HepG2 (cell line): Measurements from ENCODE around the gene STK39. TPM values are rescaled to one million over a fixed set of nuclear protein-coding genes. Genes with fewer than 3 reads are reported as not detected.

Source experiments
- ATF1 ChIP-seq: IDR thresholded peaks from 2 replicates; pipeline ENCODE4 v1.6.1; 2016; ENCODE audit warnings: mild to moderate bottlenecking, control low read depth
- ATM ChIP-seq: fragments of 450-650 bp; IDR thresholded peaks from 2 replicates; pipeline ENCODE4 v1.7.1; 2017; ENCODE audit warnings: mild to moderate bottlenecking, borderline replicate concordance
- BATF2 ChIP-seq: sonication (generic); formaldehyde crosslinking; IDR thresholded peaks from 2 replicates; pipeline ENCODE4 v1.8.0; 2022; ENCODE audit warnings: mild to moderate bottlenecking, missing genetic modification reagents, moderate library complexity
- ETS1 ChIP-seq: sonication (generic); formaldehyde crosslinking; IDR thresholded peaks from 2 replicates; pipeline ENCODE4 v1.4.0; 2020; ENCODE audit warnings: missing genetic modification reagents
- HNF1A ChIP-seq, 2 experiments: sonication (generic) in 1 of 2; formaldehyde crosslinking in 1 of 2; IDR thresholded peaks; 2 replicates each; pipeline versions ENCODE4 v1.4.0 to v1.6.1; 2016 to 2020; ENCODE audit warnings: borderline replicate concordance in 1 of 2, low read depth in 1 of 2, mild to moderate bottlenecking in 1 of 2, missing genetic modification reagents in 1 of 2
- HNRNPK ChIP-seq: fragments of 200-400 bp; formaldehyde crosslinking; IDR thresholded peaks from 2 replicates; pipeline ENCODE4 v1.6.1; 2018; ENCODE audit warnings: low read length, low read depth, moderate library complexity, mild to moderate bottlenecking; ENCODE audit not compliant: poor library complexity, severe bottlenecking
- KLF9 ChIP-seq: IDR thresholded peaks from 2 replicates; pipeline ENCODE4 v1.6.1; 2016; ENCODE audit warnings: low read depth
- LBX2 ChIP-seq: sonication (generic); formaldehyde crosslinking; IDR thresholded peaks from 2 replicates; pipeline ENCODE4 v1.5.0; 2020; ENCODE audit warnings: missing genetic modification reagents, mild to moderate bottlenecking, borderline replicate concordance
- MATR3 ChIP-seq: sonication (generic); formaldehyde crosslinking; IDR thresholded peaks from 2 replicates; pipeline ENCODE4 v1.4.0; 2020; ENCODE audit warnings: missing genetic modification reagents
- MEIS2 ChIP-seq: sonication (generic); formaldehyde crosslinking; IDR thresholded peaks from 2 replicates; pipeline ENCODE4 v1.9.0; 2021; ENCODE audit warnings: mild to moderate bottlenecking, missing genetic modification reagents
- NR2F2 ChIP-seq: IDR thresholded peaks from 2 replicates; pipeline ENCODE4 v1.6.1; 2012; ENCODE audit warnings: low read depth, inconsistent platforms, borderline replicate concordance
- NR2F6 ChIP-seq, 2 experiments: IDR thresholded peaks; 2 replicates each; pipeline ENCODE4 v1.6.1; 2016; ENCODE audit warnings: antibody characterized with exemption in 1 of 2, mild to moderate bottlenecking in 1 of 2
- PHF8 ChIP-seq: sonication (generic); formaldehyde crosslinking; IDR thresholded peaks from 2 replicates; pipeline ENCODE4 v1.5.0; 2020; ENCODE audit warnings: missing genetic modification reagents
- RAD51 ChIP-seq: fragments of 450-650 bp; IDR thresholded peaks from 2 replicates; pipeline ENCODE4 v1.6.1; 2016; ENCODE audit warnings: borderline replicate concordance
- RBM22 ChIP-seq: fragments of 200-400 bp; formaldehyde crosslinking; optimal IDR thresholded peaks from 2 replicates; pipeline ENCODE3; 2017; ENCODE audit warnings: mild to moderate bottlenecking, low read length, moderate library complexity
- RXRA ChIP-seq: sonication (generic); formaldehyde crosslinking; IDR thresholded peaks from 2 replicates; pipeline ENCODE4 v1.5.1; 2020; ENCODE audit warnings: missing genetic modification reagents
- SNRNP70 ChIP-seq: fragments of 200-400 bp; formaldehyde crosslinking; IDR thresholded peaks from 2 replicates; pipeline ENCODE4 v1.6.1; 2017; ENCODE audit warnings: mild to moderate bottlenecking, low read depth, low read length, moderate library complexity
- TSC22D2 ChIP-seq: sonication (generic); formaldehyde crosslinking; IDR thresholded peaks from 2 replicates; pipeline ENCODE4 v1.5.1; 2020; ENCODE audit warnings: missing genetic modification reagents, mild to moderate bottlenecking, borderline replicate concordance
- ZFP36L2 ChIP-seq: sonication (generic); formaldehyde crosslinking; IDR thresholded peaks from 2 replicates; pipeline ENCODE4 v1.4.0; 2020; ENCODE audit warnings: missing genetic modification reagents
- ZNF224 ChIP-seq: sonication (generic); formaldehyde crosslinking; IDR thresholded peaks from 2 replicates; pipeline ENCODE4 v1.5.0; 2020; ENCODE audit warnings: mild to moderate bottlenecking, missing genetic modification reagents
- ZNF367 ChIP-seq: sonication (generic); formaldehyde crosslinking; IDR thresholded peaks from 2 replicates; pipeline ENCODE4 v1.4.0; 2020; ENCODE audit warnings: missing genetic modification reagents, borderline replicate concordance
- ZNF580 ChIP-seq: IDR thresholded peaks from 2 replicates; pipeline ENCODE4 v1.6.1; 2016; ENCODE audit warnings: low read depth, borderline replicate concordance
- ZNF740 ChIP-seq: sonication (generic); formaldehyde crosslinking; IDR thresholded peaks from 2 replicates; pipeline ENCODE4 v1.4.0; 2020; ENCODE audit warnings: missing genetic modification reagents
- ZSCAN22 ChIP-seq: sonication (generic); formaldehyde crosslinking; IDR thresholded peaks from 2 replicates; pipeline ENCODE4 v1.4.0; 2020; ENCODE audit warnings: mild to moderate bottlenecking, missing genetic modification reagents
- polyA plus RNA-seq, 8 experiments: library from polyadenylated mRNA; depleted of rRNA in 3 of 8; stranded (reverse) in 7 of 8; unstranded in 1 of 8; fragments of >200 nt; fragmentation: Illumina TruSeq in 4 of 8; extraction: Trizol in 4 of 8; gene quantifications; 2 replicates each; pipeline versions ENCODE4 v1.2.1 to v1.2.3, GENCODE V29; 2011 to 2016; ENCODE audit warnings: low read depth in 4 of 8, missing spikeins in 1 of 8, mixed read lengths in 1 of 8; ENCODE audit not compliant: insufficient read depth in 1 of 8
- total RNA-seq, 5 experiments: library from RNA; depleted of rRNA; stranded (reverse); fragments of >200 nt; fragmentation: Illumina TruSeq; extraction: Trizol; gene quantifications; 2 replicates each; pipeline ENCODE4 v1.2.3, GENCODE V29; 2016; ENCODE audit warnings: low read depth in 1 of 5

The STK39 gene
- total and polyA plus RNA-seq, 2 of the 13 experiments (the other 11 are each of a cell fraction or from before 2014, with no cell fraction given) = 27.3 to 38.4 TPM

GRCh38 chr2:168166902-168167510 is 80.4 kb downstream of the STK39 start (continued):
- TF ChIP-seq ETS1 (CRISPR knock-in tag) (no peak), ZNF367 (CRISPR knock-in tag) (no peak), NR2F2 (peak; percentile 85), ATF1 (peak; percentile 59; the same call in 1 of the 2 replicates), BATF2 (CRISPR knock-in tag) (no peak), MEIS2 (no peak), ZFP36L2 (CRISPR knock-in tag) (no peak), PHF8 (no peak; the same call in 1 of the 2 replicates), ZNF224 (CRISPR knock-in tag) (no peak), TSC22D2 (CRISPR knock-in tag) (no peak), SNRNP70 (no peak), RXRA (CRISPR knock-in tag) (peak; percentile 59; the same call in 1 of the 2 replicates), ATM (no peak), ZNF740 (CRISPR knock-in tag) (no peak), ZSCAN22 (peak; percentile 65; the same call in 1 of the 2 replicates), RAD51 (no peak), MATR3 (no peak), KLF9 (CRISPR knock-in tag) (no peak), LBX2 (CRISPR knock-in tag) (no peak), HNF1A (IDR thresholded peaks at IDR 0.05; ENCODE audit: low read depth) (no peak), HNF1A (CRISPR knock-in tag; IDR thresholded peaks at IDR 0.05; ENCODE audit: borderline replicate concordance) (peak; percentile 78; the same call in 1 of the 2 replicates), RBM22 (no peak), HNRNPK (no peak), ZNF580 (CRISPR knock-in tag) (peak; percentile 63; the same call in 1 of the 2 replicates), NR2F6 (IDR thresholded peaks at IDR 0.05) (peak; percentile 94), NR2F6 (CRISPR knock-in tag; IDR thresholded peaks at IDR 0.05) (peak; percentile 94)
